Hematopoietic multipotent progenitor cell treated with erythropoietin and hydrocortisone succinate and interleukin-3 and kit ligand, for 17 days (in vitro differentiated cells): Measurements from ENCODE around the gene DNM1.
A peak's percentile ranks its signal among the peaks of the same experiment; 100 is the strongest.
"Not testable (repeated sequence)": the region's sequence is repeated elsewhere in the genome, so short reads cannot be mapped to it uniquely, and the experiment has no call there.

Source experiments
- DNase-seq: peaks from one replicate; pipeline ENCODE4 v3.0.0-alpha.2; 2015; ENCODE audit warnings: low spot score

DNM1 gene

GRCh38 chr9:128225770-128226411 lies 22.7 kb downstream of the DNM1 start:
- no peak for DNase-seq

GRCh38 chr9:128226412-128226801 lies 23.2 kb downstream of the DNM1 start:
- DNase-seq: no peak

- not testable (repeated sequence) for DNase-seq
These were observed 27.7 kb downstream of the DNM1 start for GRCh38 chr9:128230897-128231296.

- no peak for DNase-seq
These were observed 28.7 kb downstream of the DNM1 start for GRCh38 chr9:128231638-128232527.

GRCh38 chr9:128232528-128233428 lies 29.6 kb downstream of the DNM1 start:
- DNase-seq: no peak

GRCh38 chr9:128233817-128234406 lies 30.7 kb downstream of the DNM1 start:
- DNase-seq: no peak

- no peak for DNase-seq
These were observed 38.9 kb downstream of the DNM1 start for GRCh38 chr9:128242124-128242523.

GRCh38 chr9:128242828-128243214 lies 39.6 kb downstream of the DNM1 start:
- DNase-seq: no peak

- DNase-seq: no peak
These were observed 40.2 kb downstream of the DNM1 start for GRCh38 chr9:128243215-128244018.

- DNase-seq: no peak
These were observed 41.1 kb downstream of the DNM1 start for GRCh38 chr9:128244091-128244836.

- no peak for DNase-seq
These were observed 41.7 kb downstream of the DNM1 start for GRCh38 chr9:128244837-128245231.

- no peak for DNase-seq
These were observed 42.4 kb downstream of the DNM1 start for GRCh38 chr9:128245421-128246151.

GRCh38 chr9:128246471-128246870 lies 43.3 kb downstream of the DNM1 start:
- no peak for DNase-seq

GRCh38 chr9:128247226-128247803 lies 44.1 kb downstream of the DNM1 start:
- DNase-seq: no peak

GRCh38 chr9:128249558-128249907 lies 46.4 kb downstream of the DNM1 start:
- no peak for DNase-seq

GRCh38 chr9:128249908-128250838 lies 47.0 kb downstream of the DNM1 start:
- DNase-seq: peak; percentile 94

- no peak for DNase-seq
These were observed 47.9 kb downstream of the DNM1 start for GRCh38 chr9:128250839-128251731.
